Mesothelial cell of epicardium (in vitro differentiated cells): ENCODE data around the gene MMP20. TPM values are rescaled to one million over a fixed set of nuclear protein-coding genes. Genes with fewer than 3 reads are reported as not detected.

Source experiments
- DNase-seq, 2 experiments: peaks; one replicate each; pipeline ENCODE4 v3.0.0; 2021; ENCODE audit warnings: low spot score in 2 of 2; ENCODE audit not compliant: unreplicated experiment in 2 of 2
- H3K27ac Mint-ChIP-seq: 2 replicates; pipeline ENCODE4 v1.8.0; 2021; ENCODE audit warnings: mixed read lengths
- H3K27me3 Mint-ChIP-seq: 2 replicates; pipeline ENCODE4 v1.8.0; 2021; ENCODE audit warnings: low read depth, mixed read lengths
- H3K36me3 Mint-ChIP-seq: 2 replicates; pipeline ENCODE4 v1.8.0; 2021; ENCODE audit warnings: mixed read lengths
- H3K4me1 Mint-ChIP-seq: 2 replicates; pipeline ENCODE4 v1.8.0; 2021; ENCODE audit warnings: mixed read lengths
- H3K4me3 Mint-ChIP-seq: 2 replicates; pipeline ENCODE4 v1.8.0; 2021; ENCODE audit warnings: mild to moderate bottlenecking, moderate library complexity, mixed read lengths
- H3K9me3 Mint-ChIP-seq: 2 replicates; pipeline ENCODE4 v1.8.0; 2021; ENCODE audit warnings: mixed read lengths
- CTCF ChIP-seq: fragments of 200-600 bp; sonication (generic); IDR thresholded peaks from one replicate; pipeline ENCODE4 v1.5.0; 2021; ENCODE audit warnings: antibody characterized with exemption; ENCODE audit not compliant: unreplicated experiment
- total RNA-seq: library from RNA; stranded (reverse); gene quantifications from 3 replicates; pipeline ENCODE4 v1.2.1, GENCODE V29; 2021

MMP20 gene
- total RNA-seq, 1 donor from 2014 or later, result not detected

- Mint-ChIP-seq H3K4me1 (peaks cover 2% of the 10 kb centered on the region), H3K9me3 (no peaks in the 10 kb centered on the region), H3K27ac (no peak overlapping the region), H3K4me3 (no peak overlapping the region), H3K36me3 (no peaks in the 10 kb centered on the region), H3K27me3 (no peaks in the 10 kb centered on the region)
- TF ChIP-seq CTCF, result no peak
- DNase-seq, result no peak
Measured at GRCh38 chr11:102598272-102598671, 26.9 kb downstream of the MMP20 start.

- no peak overlapping the region for H3K4me3 Mint-ChIP-seq
- DNase-seq, result no peak
- no peaks in the 10 kb centered on the region for H3K27me3 Mint-ChIP-seq
- no peak overlapping the region for H3K27ac Mint-ChIP-seq
- peaks cover 2% of the 10 kb centered on the region for H3K4me1 Mint-ChIP-seq
- no peaks in the 10 kb centered on the region for H3K9me3 Mint-ChIP-seq
- no peaks in the 10 kb centered on the region for H3K36me3 Mint-ChIP-seq
- TF ChIP-seq CTCF, result no peak
Measured at GRCh38 chr11:102596578-102596977, 28.6 kb downstream of the MMP20 start.

- H3K4me1 Mint-ChIP-seq, result no peaks in the 10 kb centered on the region
- H3K36me3 Mint-ChIP-seq, result no peaks in the 10 kb centered on the region
Measured at GRCh38 chr11:102592634-102593581, 32.2 kb downstream of the MMP20 start.

GRCh38 chr11:102592131-102592530 is 33.0 kb downstream of the MMP20 start:
- no peak for DNase-seq
- no peaks in the 10 kb centered on the region for H3K36me3 Mint-ChIP-seq
- TF ChIP-seq CTCF, result no peak
- peaks cover 16% of the 10 kb centered on the region for H3K9me3 Mint-ChIP-seq
- no peaks in the 10 kb centered on the region for H3K27me3 Mint-ChIP-seq
- no peaks in the 10 kb centered on the region for H3K4me1 Mint-ChIP-seq
- no peak overlapping the region for H3K27ac Mint-ChIP-seq
- no peak overlapping the region for H3K4me3 Mint-ChIP-seq

More at GRCh38 chr11:102592634-102593581, 32.2 kb downstream of the MMP20 start:
- no peaks in the 10 kb centered on the region for H3K27me3 Mint-ChIP-seq
- DNase-seq, result no peak
- no peak overlapping the region for H3K27ac Mint-ChIP-seq
- H3K9me3 Mint-ChIP-seq, result peaks cover 9% of the 10 kb centered on the region
- TF ChIP-seq CTCF, result peak; percentile 34
- H3K4me3 Mint-ChIP-seq, result no peak overlapping the region

GRCh38 chr11:102591160-102591718 is 33.9 kb downstream of the MMP20 start:
- no peaks in the 10 kb centered on the region for H3K4me1 Mint-ChIP-seq
- no peak overlapping the region for H3K27ac Mint-ChIP-seq
- no peaks in the 10 kb centered on the region for H3K27me3 Mint-ChIP-seq
- H3K9me3 Mint-ChIP-seq, result peaks cover 20% of the 10 kb centered on the region
- no peak for TF ChIP-seq CTCF
- DNase-seq, result no peak
- H3K4me3 Mint-ChIP-seq, result no peak overlapping the region
- no peaks in the 10 kb centered on the region for H3K36me3 Mint-ChIP-seq
